GM12872 (cell line): ENCODE data around the gene MON2.

Experiments
- CTCF ChIP-seq: IDR thresholded peaks from 3 replicates; pipeline ENCODE4 v1.5.1; 2011; ENCODE audit warnings: low read depth, mild to moderate bottlenecking, low read length, moderate library complexity; ENCODE audit not compliant: insufficient read depth

MON2 gene

GRCh38 chr12:62525271-62525670 lies 58.6 kb downstream of the MON2 start:
- TF ChIP-seq CTCF, result no peak

- TF ChIP-seq CTCF, result no peak
Measured at GRCh38 chr12:62530596-62530995, 64.0 kb downstream of the MON2 start.

GRCh38 chr12:62532333-62532732 lies 65.7 kb downstream of the MON2 start:
- no peak for TF ChIP-seq CTCF

- no peak for TF ChIP-seq CTCF
Measured at GRCh38 chr12:62533087-62533754, 66.6 kb downstream of the MON2 start.

GRCh38 chr12:62533755-62534107 lies 67.1 kb downstream of the MON2 start:
- no peak for TF ChIP-seq CTCF

- TF ChIP-seq CTCF, result no peak
Measured at GRCh38 chr12:62536546-62536945, 69.9 kb downstream of the MON2 start.

GRCh38 chr12:62537551-62537950 lies 70.9 kb downstream of the MON2 start:
- TF ChIP-seq CTCF, result no peak
